Measurements from ENCODE around the gene TMC1.
"Not testable (repeated sequence)": the region's sequence is repeated elsewhere in the genome, so short reads cannot be mapped to it uniquely, and the experiment has no call there.

The TMC1 gene

GRCh38 chr9:72772661-72773060, 251.3 kb downstream of the TMC1 start:
- DNase-seq (ENCODE audit: low read depth): no peak

- no peak for DNase-seq (ENCODE audit: low read depth)
Observed at GRCh38 chr9:72773570-72773969, 252.2 kb downstream of the TMC1 start.

GRCh38 chr9:72775570-72775969, 254.2 kb downstream of the TMC1 start:
- no peak for DNase-seq (ENCODE audit: low read depth)

- DNase-seq (ENCODE audit: low read depth): no peak
Observed at GRCh38 chr9:72779614-72780013, 258.2 kb downstream of the TMC1 start.

GRCh38 chr9:72786948-72787347, 265.5 kb downstream of the TMC1 start:
- no peak for DNase-seq (ENCODE audit: low read depth)

GRCh38 chr9:72788966-72789735, 267.7 kb downstream of the TMC1 start:
- no peak for DNase-seq (ENCODE audit: low read depth)

- no peak for DNase-seq (ENCODE audit: low read depth)
Observed at GRCh38 chr9:72789885-72790284, 268.5 kb downstream of the TMC1 start.

GRCh38 chr9:72790989-72791388, 269.6 kb downstream of the TMC1 start:
- DNase-seq (ENCODE audit: low read depth): no peak

- no peak for DNase-seq (ENCODE audit: low read depth)
Observed at GRCh38 chr9:72791436-72791835, 270.0 kb downstream of the TMC1 start.

- DNase-seq (ENCODE audit: low read depth): no peak
Observed at GRCh38 chr9:72794946-72795345, 273.5 kb downstream of the TMC1 start.

- no peak for DNase-seq (ENCODE audit: low read depth)
Observed at GRCh38 chr9:72800328-72800994, 279.1 kb downstream of the TMC1 start.

GRCh38 chr9:72805238-72805637, 283.8 kb downstream of the TMC1 start:
- DNase-seq (ENCODE audit: low read depth): no peak

GRCh38 chr9:72806313-72806809, 285.0 kb downstream of the TMC1 start:
- not testable (repeated sequence) for DNase-seq (ENCODE audit: low read depth)

GRCh38 chr9:72807765-72808445, 286.5 kb downstream of the TMC1 start:
- DNase-seq (ENCODE audit: low read depth): no peak

- DNase-seq (ENCODE audit: low read depth): no peak
Observed at GRCh38 chr9:72808446-72808768, 287.0 kb downstream of the TMC1 start.

- no peak for DNase-seq (ENCODE audit: low read depth)
Observed at GRCh38 chr9:72809586-72809985, 288.2 kb downstream of the TMC1 start.

- DNase-seq (ENCODE audit: low read depth): no peak
Observed at GRCh38 chr9:72812559-72813111, 291.2 kb downstream of the TMC1 start.

- no peak for DNase-seq (ENCODE audit: low read depth)
Observed at GRCh38 chr9:72813544-72813943, 292.1 kb downstream of the TMC1 start.

- DNase-seq (ENCODE audit: low read depth): no peak
Observed at GRCh38 chr9:72814083-72814597, 292.7 kb downstream of the TMC1 start.

- DNase-seq (ENCODE audit: low read depth): no peak
Observed at GRCh38 chr9:72816666-72817065, 295.3 kb downstream of the TMC1 start.

GRCh38 chr9:72817413-72817812, 296.0 kb downstream of the TMC1 start:
- DNase-seq (ENCODE audit: low read depth): no peak

GRCh38 chr9:72818385-72818784, 297.0 kb downstream of the TMC1 start:
- DNase-seq (ENCODE audit: low read depth): no peak

GRCh38 chr9:72823971-72824370, 302.6 kb downstream of the TMC1 start:
- DNase-seq (ENCODE audit: low read depth): no peak

All from activated T-helper 9 cell treated with anti-CD3 and anti-CD28 coated beads, Interleukin-2, amount 50 U/mL, for 16 hours (primary cell).